Measurements from ENCODE around the gene HYCC2. TPM values are rescaled to one million over a fixed set of nuclear protein-coding genes. Genes with fewer than 3 reads are reported as not detected.

Gene HYCC2
- total RNA-seq, 4 donors from 2014 or later: 19.8 to 32.0 (median 26.0) TPM

DNA sequence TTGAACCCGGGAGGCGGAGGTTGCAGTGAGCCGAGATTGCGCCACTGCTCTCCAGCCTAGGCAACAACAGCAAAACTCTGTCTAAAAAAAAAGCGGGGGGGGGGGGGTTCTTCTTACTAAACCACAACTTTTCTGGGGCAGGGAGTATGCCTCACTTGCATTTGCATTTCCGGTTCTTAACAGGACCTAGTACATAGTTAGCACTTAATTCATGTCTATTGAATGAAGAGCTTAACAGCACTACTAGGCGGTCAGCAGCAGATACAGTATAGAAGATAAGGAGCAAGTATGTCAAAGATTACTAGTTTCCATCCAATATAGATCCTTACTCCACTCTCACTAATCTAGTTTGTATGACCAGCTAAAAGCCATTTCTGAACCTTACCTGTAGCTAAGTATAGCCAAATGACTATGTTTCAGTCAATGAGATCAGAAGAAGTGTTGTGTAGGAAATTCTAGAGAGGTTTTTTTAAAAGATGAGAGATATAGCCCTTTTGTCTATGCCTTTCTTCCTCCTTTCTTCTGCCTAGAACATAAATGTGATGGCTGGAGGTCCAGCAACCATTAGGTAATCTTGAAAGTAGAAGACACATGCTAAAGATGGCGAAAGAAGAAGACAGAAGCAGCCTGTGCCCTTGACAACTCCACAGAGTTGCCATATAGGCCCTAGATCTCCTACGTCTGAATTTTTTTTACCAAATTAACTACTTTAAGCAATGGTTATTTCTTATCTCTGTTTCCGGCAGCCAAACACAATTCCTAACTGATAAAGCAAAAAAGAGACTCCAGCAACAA is 11.3 kb downstream of the HYCC2 start:
- DNase-seq: no peak
- no peak overlapping the region for H3K4me3 ChIP-seq (replicated peaks in 1 of 3)
- TF ChIP-seq, protein P1, sequence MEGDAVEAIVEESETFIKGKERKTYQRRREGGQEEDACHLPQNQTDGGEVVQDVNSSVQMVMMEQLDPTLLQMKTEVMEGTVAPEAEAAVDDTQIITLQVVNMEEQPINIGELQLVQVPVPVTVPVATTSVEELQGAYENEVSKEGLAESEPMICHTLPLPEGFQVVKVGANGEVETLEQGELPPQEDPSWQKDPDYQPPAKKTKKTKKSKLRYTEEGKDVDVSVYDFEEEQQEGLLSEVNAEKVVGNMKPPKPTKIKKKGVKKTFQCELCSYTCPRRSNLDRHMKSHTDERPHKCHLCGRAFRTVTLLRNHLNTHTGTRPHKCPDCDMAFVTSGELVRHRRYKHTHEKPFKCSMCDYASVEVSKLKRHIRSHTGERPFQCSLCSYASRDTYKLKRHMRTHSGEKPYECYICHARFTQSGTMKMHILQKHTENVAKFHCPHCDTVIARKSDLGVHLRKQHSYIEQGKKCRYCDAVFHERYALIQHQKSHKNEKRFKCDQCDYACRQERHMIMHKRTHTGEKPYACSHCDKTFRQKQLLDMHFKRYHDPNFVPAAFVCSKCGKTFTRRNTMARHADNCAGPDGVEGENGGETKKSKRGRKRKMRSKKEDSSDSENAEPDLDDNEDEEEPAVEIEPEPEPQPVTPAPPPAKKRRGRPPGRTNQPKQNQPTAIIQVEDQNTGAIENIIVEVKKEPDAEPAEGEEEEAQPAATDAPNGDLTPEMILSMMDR (IDR thresholded peaks at IDR 0.05): no peak
- TF ChIP-seq POLR2A (IDR thresholded peaks at IDR 0.05): no peak
- H3K36me3 ChIP-seq: no peaks in the 10 kb centered on the region
- no peak overlapping the region for H3K27ac ChIP-seq
- intact Hi-C loops (cut with DNase I): no loop called here
- no peaks in the 10 kb centered on the region for H3K4me1 ChIP-seq
- 94 to 96% methylated on average over 10 of the region's 10 CpGs for WGBS, 2 donors
- no peaks in the 10 kb centered on the region for H3K27me3 ChIP-seq
- H3K9me3 ChIP-seq: no peaks in the 10 kb centered on the region

DNA sequence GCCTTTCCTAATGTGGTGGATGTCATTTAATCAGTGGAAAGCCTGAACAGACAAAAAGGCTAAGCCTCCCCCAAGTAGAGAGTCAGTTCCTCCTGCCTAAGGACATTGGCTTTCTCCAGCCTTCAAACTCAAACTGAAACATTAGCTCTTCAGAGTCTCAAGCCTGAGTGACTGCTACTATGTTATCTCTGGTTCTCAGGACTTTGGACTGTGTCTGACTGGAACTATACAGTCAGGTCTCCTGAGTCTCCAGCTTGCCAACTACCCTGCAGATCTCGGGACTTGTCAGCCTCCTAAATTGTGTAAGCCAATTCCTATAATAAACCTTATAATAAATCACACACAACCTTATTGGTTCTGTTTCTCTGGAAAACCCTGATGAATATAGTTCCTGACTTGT is 12.6 kb downstream of the HYCC2 start:
- Histone ChIP-seq H3K27ac (no peak overlapping the region), H3K9me3 (no peaks in the 10 kb centered on the region), H3K4me1 (no peaks in the 10 kb centered on the region), H3K27me3 (no peaks in the 10 kb centered on the region), H3K4me3 (replicated peaks in 1 of 3) (no peak overlapping the region), H3K36me3 (no peaks in the 10 kb centered on the region)
- intact Hi-C loops (cut with DNase I): no loop called here
- 75 to 79% methylated on average over 1 of the region's 1 CpG for WGBS, 2 donors
- DNase-seq: no peak
- TF ChIP-seq, protein P1 (IDR thresholded peaks at IDR 0.05): no peak
- no peak for TF ChIP-seq POLR2A (IDR thresholded peaks at IDR 0.05)

GRCh38 chr2:201057715-201058248 is 13.7 kb downstream of the HYCC2 start:
- Histone ChIP-seq H3K4me3 (replicated peaks in 1 of 3) (no peak overlapping the region), H3K36me3 (no peaks in the 10 kb centered on the region), H3K9me3 (no peaks in the 10 kb centered on the region), H3K27me3 (no peaks in the 10 kb centered on the region), H3K4me1 (no peaks in the 10 kb centered on the region), H3K27ac (no peak overlapping the region)
- 86 to 89% methylated on average over 4 of the region's 4 CpGs for WGBS, 2 donors
- intact Hi-C loops (cut with DNase I): no loop called here
- TF ChIP-seq, protein P1 (IDR thresholded peaks at IDR 0.05): no peak
- no peak for TF ChIP-seq POLR2A (IDR thresholded peaks at IDR 0.05)
- no peak for DNase-seq

DNA sequence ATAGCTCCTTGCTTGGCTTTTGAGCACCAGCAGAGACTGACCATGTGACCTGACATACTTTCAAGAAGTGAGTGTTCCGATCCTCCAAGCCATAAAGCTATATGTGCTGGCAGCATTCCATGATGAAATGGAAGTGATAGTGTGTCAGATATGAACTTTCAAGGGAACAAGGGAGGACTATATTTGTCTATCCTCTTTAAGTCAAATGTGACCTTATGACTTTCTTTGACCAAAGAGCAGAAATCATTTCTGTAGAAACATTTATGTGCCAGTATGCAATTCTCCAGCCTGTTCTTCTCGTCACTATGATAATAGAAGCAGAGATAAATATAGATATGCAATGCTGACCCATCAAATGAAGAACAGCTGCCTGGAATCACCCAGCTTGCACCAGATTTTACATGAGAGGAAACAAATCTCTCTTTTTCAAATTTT is 14.4 kb downstream of the HYCC2 start:
- DNase-seq: no peak
- Histone ChIP-seq H3K36me3 (no peaks in the 10 kb centered on the region), H3K4me1 (no peaks in the 10 kb centered on the region), H3K4me3 (replicated peaks in 1 of 3) (no peak overlapping the region), H3K27me3 (no peaks in the 10 kb centered on the region), H3K9me3 (no peaks in the 10 kb centered on the region), H3K27ac (no peak overlapping the region)
- WGBS, 2 donors: 73 to 74% methylated on average over 2 of the region's 2 CpGs
- no peak for TF ChIP-seq POLR2A (IDR thresholded peaks at IDR 0.05)
- TF ChIP-seq, protein P1 (IDR thresholded peaks at IDR 0.05): no peak
- intact Hi-C loops (cut with DNase I): no loop called here

DNA sequence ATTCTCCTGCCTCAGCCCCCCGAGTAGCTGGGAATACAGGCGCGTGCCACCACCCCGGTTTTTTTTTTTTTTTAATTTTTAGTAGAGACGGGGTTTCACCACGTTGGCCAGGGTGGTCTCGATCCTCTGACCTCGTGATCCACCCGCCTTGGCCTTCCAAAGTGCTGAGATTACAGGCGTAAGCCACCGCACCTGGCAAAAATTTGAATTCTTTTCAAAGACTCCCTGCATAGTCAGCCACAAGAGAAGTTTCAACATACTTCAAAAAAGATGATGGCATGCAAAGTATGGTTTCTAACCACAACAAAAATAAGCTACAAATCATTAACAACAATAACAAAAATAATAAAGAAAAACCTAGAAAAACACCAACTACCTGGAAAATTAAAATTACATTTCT is 22.0 kb downstream of the HYCC2 start:
- intact Hi-C loops (cut with DNase I): no loop called here
- H3K4me3 ChIP-seq (replicated peaks in 1 of 3): no peak overlapping the region
- WGBS, 2 donors: 99% methylated on average over 11 of the region's 11 CpGs
- H3K27me3 ChIP-seq: no peaks in the 10 kb centered on the region
- H3K27ac ChIP-seq: no peak overlapping the region
- peaks cover 4% of the 10 kb centered on the region for H3K9me3 ChIP-seq
- TF ChIP-seq POLR2A (IDR thresholded peaks at IDR 0.05): no peak
- TF ChIP-seq, protein P1 (IDR thresholded peaks at IDR 0.05): no peak
- no peaks in the 10 kb centered on the region for H3K36me3 ChIP-seq
- DNase-seq: no peak
- no peaks in the 10 kb centered on the region for H3K4me1 ChIP-seq
